Astrocyte of the cerebellum (primary cell): ENCODE results near the gene METTL26.

Experiments
- DNase-seq: peaks from one replicate; pipeline ENCODE4 v3.0.0-alpha.2; 2011; ENCODE audit warnings: low read depth
- H3K4me3 ChIP-seq: 2 replicates; pipeline ENCODE4 v1.5.1; 2011; ENCODE audit warnings: mild to moderate bottlenecking, low read depth, low read length, moderate library complexity
- CTCF ChIP-seq: IDR thresholded peaks from 2 replicates; pipeline ENCODE4 v1.5.1; 2012; ENCODE audit warnings: low read length, low read depth, moderate library complexity, mild to moderate bottlenecking; ENCODE audit errors: missing control alignments
- in situ Hi-C: cut with HindIII; loops from 2 replicates; pipeline ENCODE4 v1.10.0; 2017; ENCODE audit warnings: low sequenced_read_pairs

The METTL26 gene

GRCh38 chr16:591231-591630 lies 44.9 kb downstream of the METTL26 start:
- no peak for DNase-seq
- no peak for TF ChIP-seq CTCF
- H3K4me3 ChIP-seq, result peak overlapping the region; percentile 82
- in situ Hi-C loops, result no loop called here

GRCh38 chr16:590815-591200 lies 45.3 kb downstream of the METTL26 start:
- in situ Hi-C loops, result no loop called here
- no peak for DNase-seq
- H3K4me3 ChIP-seq, result peak overlapping the region; percentile 82
- no peak for TF ChIP-seq CTCF

- no peak for TF ChIP-seq CTCF
- in situ Hi-C loops, result no loop called here
- peak overlapping the region; percentile 82 for H3K4me3 ChIP-seq
- no peak for DNase-seq
Observed at GRCh38 chr16:590188-590814, 45.8 kb downstream of the METTL26 start.

- no peak for TF ChIP-seq CTCF
Observed at GRCh38 chr16:589658-590187, 46.4 kb downstream of the METTL26 start, which contains the start of gene RAB40C. Gene RAB40C, plus strand, starts transcription at chr16:590066. Its CDS starts 226 bp downstream, at chr16:590292.

GRCh38 chr16:588889-589657 lies 47.0 kb downstream of the METTL26 start:
- in situ Hi-C loops, result no loop called here
- no peak for TF ChIP-seq CTCF
- DNase-seq, result peak; percentile 89
- H3K4me3 ChIP-seq, result peak overlapping the region; percentile 80

More at GRCh38 chr16:589658-590187, 46.4 kb downstream of the METTL26 start, which contains the start of gene RAB40C:
- in situ Hi-C loops, result no loop called here
- DNase-seq, result peak; percentile 94
- H3K4me3 ChIP-seq, result peak within 1 kb of the TSS; percentile 82

GRCh38 chr16:588639-588888 lies 47.5 kb downstream of the METTL26 start:
- peak overlapping the region; percentile 80 for H3K4me3 ChIP-seq
- in situ Hi-C loops, result no loop called here
- no peak for TF ChIP-seq CTCF
- no peak for DNase-seq
